GM18907 (cell line): ENCODE measurements around the gene PLCE1.

Source experiments
- ATAC-seq: cut with Tn5 transposase; IDR thresholded peaks from one replicate; pipeline ENCODE4 v1.9.1; 2021; ENCODE audit warnings: mild to moderate bottlenecking, moderate library complexity; ENCODE audit not compliant: unreplicated experiment

The PLCE1 gene

GRCh38 chr10:94016727-94017714 is 23.3 kb downstream of the PLCE1 start:
- ATAC-seq: no peak

GRCh38 chr10:94018107-94018506 is 24.4 kb downstream of the PLCE1 start:
- ATAC-seq: no peak

DNA sequence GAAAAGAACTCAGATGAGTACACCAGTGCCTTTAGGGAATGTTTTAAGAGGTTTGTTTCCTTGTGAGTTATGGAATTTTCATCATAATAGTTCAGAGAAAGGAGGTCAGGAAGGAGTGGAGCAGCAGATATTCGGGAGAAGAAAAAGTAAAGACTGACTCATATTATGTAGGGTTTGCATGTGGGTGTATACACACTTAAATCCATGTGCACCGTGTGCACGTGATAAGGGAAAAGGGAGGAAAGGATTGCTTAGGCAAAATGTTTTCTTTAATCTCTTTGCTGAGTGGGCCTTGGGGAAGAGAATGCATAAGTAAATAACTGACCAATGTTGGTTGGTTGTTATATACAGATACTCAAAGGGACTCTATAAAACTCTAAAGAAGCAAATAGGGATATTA is 30.2 kb downstream of the PLCE1 start:
- no peak for ATAC-seq

GRCh38 chr10:94024407-94024806 is 30.7 kb downstream of the PLCE1 start:
- ATAC-seq: no peak

DNA sequence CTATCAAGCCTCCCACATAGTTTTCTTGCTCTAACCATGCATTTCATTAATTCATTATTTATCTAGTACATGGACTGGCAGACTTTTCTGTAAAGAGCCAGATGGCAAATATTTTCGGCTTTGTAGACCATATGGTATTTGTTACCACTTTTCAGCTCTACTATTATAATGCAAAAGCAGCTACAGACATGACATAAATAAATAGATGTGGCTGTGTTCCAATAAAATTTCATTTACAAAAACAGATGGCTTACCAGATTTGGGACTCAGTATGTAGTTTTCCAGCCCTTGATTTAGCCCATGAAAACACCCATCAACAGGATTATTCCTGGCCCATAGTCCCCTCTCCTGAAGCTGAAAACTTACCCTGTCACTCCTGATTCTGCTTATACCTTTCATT is 32.1 kb downstream of the PLCE1 start:
- ATAC-seq: no peak

GRCh38 chr10:94027197-94027596 is 33.5 kb downstream of the PLCE1 start:
- no peak for ATAC-seq

- ATAC-seq: no peak
Observed at GRCh38 chr10:94029955-94030354, 36.2 kb downstream of the PLCE1 start.

DNA sequence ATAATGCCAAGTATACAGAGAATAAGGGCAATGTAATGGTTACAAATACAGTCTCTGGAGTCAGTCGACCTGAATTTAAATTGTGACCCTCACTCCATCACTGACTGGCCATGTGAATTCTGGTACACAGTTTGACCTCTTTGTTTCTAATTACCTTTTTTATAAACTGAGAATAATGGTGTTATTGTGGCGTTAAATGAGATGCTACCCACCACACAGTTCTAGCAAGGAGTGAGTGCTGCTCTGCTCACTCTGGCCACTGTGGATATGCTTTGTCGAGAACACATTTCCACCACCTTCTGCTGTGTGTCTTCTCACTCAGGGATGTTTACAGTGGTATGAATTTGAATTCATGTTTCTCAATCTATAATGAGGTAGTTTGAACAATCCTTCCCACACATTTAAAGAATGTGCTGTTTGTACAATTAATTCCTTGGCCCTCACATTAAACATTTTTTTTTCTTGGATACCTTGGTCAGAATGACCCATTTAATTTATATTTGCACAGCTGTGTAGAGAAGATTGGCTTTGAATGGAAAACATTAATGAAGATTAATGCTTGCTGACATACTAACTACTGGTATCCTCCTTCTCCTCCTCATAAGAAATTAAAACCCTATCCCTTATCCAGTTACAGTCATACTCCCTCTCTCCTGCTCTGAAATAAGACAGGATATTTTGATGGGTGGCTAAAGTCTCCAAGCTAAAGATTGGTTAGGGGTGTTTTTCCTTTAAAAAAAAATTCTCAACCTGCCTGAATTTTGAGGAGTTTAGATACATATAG is 42.4 kb downstream of the PLCE1 start:
- ATAC-seq: no peak

GRCh38 chr10:94036766-94037033 is 43.0 kb downstream of the PLCE1 start:
- no peak for ATAC-seq

DNA sequence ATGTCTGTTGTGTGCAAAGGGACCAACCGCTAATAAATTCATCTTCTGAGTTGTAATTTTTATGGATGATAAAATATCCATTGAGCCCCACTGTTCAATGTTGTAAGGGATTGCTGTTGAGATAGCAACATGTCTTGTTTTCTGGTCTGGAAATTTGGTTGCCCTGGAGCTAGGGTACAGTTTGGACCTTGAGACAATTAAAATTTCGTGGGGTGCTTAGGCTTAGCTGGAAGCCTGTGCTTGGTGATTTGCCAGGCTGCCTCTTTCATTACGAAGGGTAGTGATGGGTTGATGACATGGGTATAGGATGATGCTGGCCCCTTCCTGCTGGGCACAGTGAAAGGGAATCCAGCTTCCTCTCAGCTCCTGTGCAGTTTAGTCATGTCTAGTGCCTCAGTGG is 43.6 kb downstream of the PLCE1 start:
- no peak for ATAC-seq

DNA sequence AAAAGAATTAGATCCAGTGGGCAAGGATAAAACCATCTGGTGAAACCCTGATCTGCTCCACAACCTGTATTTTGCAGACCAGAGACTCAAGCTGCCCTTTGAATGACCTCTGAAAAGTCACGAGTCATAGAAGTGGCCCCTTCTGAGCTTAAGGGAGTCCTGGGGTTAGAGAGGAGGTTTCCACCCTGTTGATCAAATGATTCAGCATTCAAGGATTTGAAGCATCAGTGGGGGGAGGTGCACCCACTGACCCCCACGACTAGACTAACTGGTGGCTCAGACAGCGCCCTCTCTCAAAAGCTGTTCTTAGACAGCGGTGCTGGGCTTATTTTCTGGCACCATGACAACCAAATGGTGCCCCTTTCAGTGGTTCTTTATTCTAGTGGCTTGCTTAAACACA is 44.3 kb downstream of the PLCE1 start:
- no peak for ATAC-seq

GRCh38 chr10:94041206-94041605 is 47.5 kb downstream of the PLCE1 start:
- no peak for ATAC-seq

- ATAC-seq: no peak
Observed at GRCh38 chr10:94042001-94042833, 48.5 kb downstream of the PLCE1 start.

DNA sequence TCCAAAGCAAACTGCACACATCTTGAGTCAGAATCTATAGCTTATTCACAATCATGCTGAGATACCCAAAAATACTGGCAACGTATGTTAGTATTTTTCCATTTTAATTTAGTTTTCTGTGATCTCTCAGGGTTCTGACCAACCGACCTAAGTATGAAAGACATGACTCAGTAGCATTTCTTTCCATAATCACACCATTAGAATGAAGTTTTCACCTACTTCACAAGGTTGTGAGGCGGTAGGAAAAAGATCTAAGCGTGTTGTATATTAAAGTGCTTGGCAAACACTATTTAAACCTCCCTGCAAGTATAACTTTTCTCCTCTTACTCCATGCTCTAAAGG is 49.1 kb downstream of the PLCE1 start:
- no peak for ATAC-seq
